CD4-positive, alpha-beta T cell treated with Interleukin-6 at 100 ng/mL for 8 hours (primary cell): ENCODE data around the gene ATP2B2.

ENCODE experiments used
- DNase-seq: peaks from one replicate; pipeline ENCODE4 v3.0.0-alpha.2; 2020; ENCODE audit warnings: mixed read lengths, low spot score

Gene ATP2B2

GRCh38 chr3:10510743-10511432 lies 5.5 kb upstream of the ATP2B2 start:
- DNase-seq = no peak

GRCh38 chr3:10510086-10510742 lies 4.8 kb upstream of the ATP2B2 start:
- no peak for DNase-seq

GRCh38 chr3:10509325-10509724 lies 3.9 kb upstream of the ATP2B2 start:
- no peak for DNase-seq

GRCh38 chr3:10508619-10509260 lies 3.4 kb upstream of the ATP2B2 start:
- DNase-seq = no peak

GRCh38 chr3:10508235-10508618 lies 2.8 kb upstream of the ATP2B2 start:
- no peak for DNase-seq

GRCh38 chr3:10507331-10507730 lies 1.9 kb upstream of the ATP2B2 start:
- DNase-seq = no peak

- DNase-seq = no peak
These were observed 1.3 kb upstream of the ATP2B2 start for GRCh38 chr3:10506696-10507095.

- no peak for DNase-seq
These were observed 602 bp upstream of the ATP2B2 start for GRCh38 chr3:10505791-10506585.

- no peak for DNase-seq
These were observed 976 bp downstream of the ATP2B2 start for GRCh38 chr3:10504171-10505049.

GRCh38 chr3:10503217-10503796 lies 2.1 kb downstream of the ATP2B2 start:
- DNase-seq = no peak

GRCh38 chr3:10502185-10502880 lies 3.1 kb downstream of the ATP2B2 start:
- DNase-seq = no peak

GRCh38 chr3:10501664-10502052 lies 3.7 kb downstream of the ATP2B2 start:
- no peak for DNase-seq

GRCh38 chr3:10500717-10501663 lies 4.4 kb downstream of the ATP2B2 start:
- DNase-seq = no peak

- no peak for DNase-seq
These were observed 7.1 kb downstream of the ATP2B2 start for GRCh38 chr3:10498271-10498670.

GRCh38 chr3:10497439-10497838 lies 7.9 kb downstream of the ATP2B2 start:
- DNase-seq = no peak

GRCh38 chr3:10496121-10496863 lies 9.1 kb downstream of the ATP2B2 start:
- no peak for DNase-seq

- no peak for DNase-seq
These were observed 9.8 kb downstream of the ATP2B2 start for GRCh38 chr3:10495614-10496013.

- no peak for DNase-seq
These were observed 10.4 kb downstream of the ATP2B2 start for GRCh38 chr3:10495003-10495402.

GRCh38 chr3:10494180-10494579 lies 11.2 kb downstream of the ATP2B2 start:
- DNase-seq = no peak
